SK-N-SH treated with all-trans-retinoic acid at 6 μM for 48 hours (cell line): Measurements from ENCODE around the gene ZNF142.

Experiments used
- ARNTL ChIP-seq: fragments of 450-650 bp; formaldehyde crosslinking; IDR thresholded peaks from 2 replicates; pipeline ENCODE4 v1.5.0; 2020; ENCODE audit warnings: low read depth, mild to moderate bottlenecking, moderate library complexity, borderline replicate concordance
- ESRRG ChIP-seq: fragments of 250-450 bp; sonication (Bioruptor Pico); IDR thresholded peaks from 2 replicates; pipeline ENCODE4 v1.6.1; 2021; ENCODE audit warnings: mild to moderate bottlenecking
- ZC3H10 ChIP-seq: fragments of 250-450 bp; sonication (Bioruptor Pico); IDR thresholded peaks from 2 replicates; pipeline ENCODE4 v1.5.1; 2021; ENCODE audit warnings: mild to moderate bottlenecking, moderate library complexity
- ZFP30 ChIP-seq: fragments of 450-650 bp; formaldehyde crosslinking; IDR thresholded peaks from 2 replicates; pipeline ENCODE4 v1.5.0; 2022; ENCODE audit warnings: mild to moderate bottlenecking, moderate library complexity
- ZNF565 ChIP-seq: fragments of 450-650 bp; formaldehyde crosslinking; conservative IDR thresholded peaks from 2 replicates; pipeline ENCODE4 v1.5.0; 2020; ENCODE audit warnings: low read depth, mild to moderate bottlenecking, moderate library complexity
- TF ChIP-seq, protein P1 (sequence below): fragments of 250-450 bp; sonication (Bioruptor Pico); IDR thresholded peaks from 2 replicates; pipeline ENCODE4 v1.8.0; 2021; ENCODE audit warnings: low read depth, mild to moderate bottlenecking, moderate library complexity, borderline replicate concordance
- TF ChIP-seq, protein P2 (sequence below): fragments of 250-450 bp; sonication (Bioruptor Pico); IDR thresholded peaks from 2 replicates; pipeline ENCODE4 v1.8.0; 2020; ENCODE audit warnings: mild to moderate bottlenecking, moderate library complexity, borderline replicate concordance

DNA sequence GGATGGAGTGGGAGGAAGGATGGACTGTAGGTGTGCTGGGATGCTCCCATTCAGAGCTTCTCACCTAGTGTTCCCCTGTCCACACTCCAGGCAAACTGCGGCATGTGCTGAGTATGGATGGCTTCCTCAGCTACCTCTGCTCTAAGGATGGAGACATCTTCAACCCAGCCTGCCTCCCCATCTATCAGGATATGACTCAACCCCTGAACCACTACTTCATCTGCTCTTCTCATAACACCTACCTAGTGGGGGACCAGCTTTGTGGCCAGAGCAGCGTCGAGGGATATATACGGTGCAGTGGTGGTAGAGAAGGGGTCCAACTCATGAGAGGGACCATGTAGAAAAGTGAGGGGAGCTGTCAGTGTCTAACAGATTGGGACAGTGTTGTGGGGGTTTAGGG, 31.5 kb downstream of the ZNF142 start:
- TF ChIP-seq ESRRG (CRISPR knock-in tag) (no peak), ZC3H10 (no peak), ZNF565 (CRISPR knock-in tag) (no peak), ZFP30 (CRISPR knock-in tag) (no peak), ARNTL (no peak)
- TF ChIP-seq, protein P1, sequence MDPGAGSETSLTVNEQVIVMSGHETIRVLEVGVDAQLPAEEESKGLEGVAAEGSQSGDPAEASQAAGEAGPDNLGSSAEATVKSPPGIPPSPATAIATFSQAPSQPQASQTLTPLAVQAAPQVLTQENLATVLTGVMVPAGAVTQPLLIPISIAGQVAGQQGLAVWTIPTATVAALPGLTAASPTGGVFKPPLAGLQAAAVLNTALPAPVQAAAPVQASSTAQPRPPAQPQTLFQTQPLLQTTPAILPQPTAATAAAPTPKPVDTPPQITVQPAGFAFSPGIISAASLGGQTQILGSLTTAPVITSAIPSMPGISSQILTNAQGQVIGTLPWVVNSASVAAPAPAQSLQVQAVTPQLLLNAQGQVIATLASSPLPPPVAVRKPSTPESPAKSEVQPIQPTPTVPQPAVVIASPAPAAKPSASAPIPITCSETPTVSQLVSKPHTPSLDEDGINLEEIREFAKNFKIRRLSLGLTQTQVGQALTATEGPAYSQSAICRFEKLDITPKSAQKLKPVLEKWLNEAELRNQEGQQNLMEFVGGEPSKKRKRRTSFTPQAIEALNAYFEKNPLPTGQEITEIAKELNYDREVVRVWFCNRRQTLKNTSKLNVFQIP (CRISPR knock-in tag) = no peak
- TF ChIP-seq, protein P2, sequence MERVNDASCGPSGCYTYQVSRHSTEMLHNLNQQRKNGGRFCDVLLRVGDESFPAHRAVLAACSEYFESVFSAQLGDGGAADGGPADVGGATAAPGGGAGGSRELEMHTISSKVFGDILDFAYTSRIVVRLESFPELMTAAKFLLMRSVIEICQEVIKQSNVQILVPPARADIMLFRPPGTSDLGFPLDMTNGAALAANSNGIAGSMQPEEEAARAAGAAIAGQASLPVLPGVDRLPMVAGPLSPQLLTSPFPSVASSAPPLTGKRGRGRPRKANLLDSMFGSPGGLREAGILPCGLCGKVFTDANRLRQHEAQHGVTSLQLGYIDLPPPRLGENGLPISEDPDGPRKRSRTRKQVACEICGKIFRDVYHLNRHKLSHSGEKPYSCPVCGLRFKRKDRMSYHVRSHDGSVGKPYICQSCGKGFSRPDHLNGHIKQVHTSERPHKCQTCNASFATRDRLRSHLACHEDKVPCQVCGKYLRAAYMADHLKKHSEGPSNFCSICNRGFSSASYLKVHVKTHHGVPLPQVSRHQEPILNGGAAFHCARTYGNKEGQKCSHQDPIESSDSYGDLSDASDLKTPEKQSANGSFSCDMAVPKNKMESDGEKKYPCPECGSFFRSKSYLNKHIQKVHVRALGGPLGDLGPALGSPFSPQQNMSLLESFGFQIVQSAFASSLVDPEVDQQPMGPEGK = no peak
